ENCODE results near the gene SMAD3.

SMAD3 gene

DNA sequence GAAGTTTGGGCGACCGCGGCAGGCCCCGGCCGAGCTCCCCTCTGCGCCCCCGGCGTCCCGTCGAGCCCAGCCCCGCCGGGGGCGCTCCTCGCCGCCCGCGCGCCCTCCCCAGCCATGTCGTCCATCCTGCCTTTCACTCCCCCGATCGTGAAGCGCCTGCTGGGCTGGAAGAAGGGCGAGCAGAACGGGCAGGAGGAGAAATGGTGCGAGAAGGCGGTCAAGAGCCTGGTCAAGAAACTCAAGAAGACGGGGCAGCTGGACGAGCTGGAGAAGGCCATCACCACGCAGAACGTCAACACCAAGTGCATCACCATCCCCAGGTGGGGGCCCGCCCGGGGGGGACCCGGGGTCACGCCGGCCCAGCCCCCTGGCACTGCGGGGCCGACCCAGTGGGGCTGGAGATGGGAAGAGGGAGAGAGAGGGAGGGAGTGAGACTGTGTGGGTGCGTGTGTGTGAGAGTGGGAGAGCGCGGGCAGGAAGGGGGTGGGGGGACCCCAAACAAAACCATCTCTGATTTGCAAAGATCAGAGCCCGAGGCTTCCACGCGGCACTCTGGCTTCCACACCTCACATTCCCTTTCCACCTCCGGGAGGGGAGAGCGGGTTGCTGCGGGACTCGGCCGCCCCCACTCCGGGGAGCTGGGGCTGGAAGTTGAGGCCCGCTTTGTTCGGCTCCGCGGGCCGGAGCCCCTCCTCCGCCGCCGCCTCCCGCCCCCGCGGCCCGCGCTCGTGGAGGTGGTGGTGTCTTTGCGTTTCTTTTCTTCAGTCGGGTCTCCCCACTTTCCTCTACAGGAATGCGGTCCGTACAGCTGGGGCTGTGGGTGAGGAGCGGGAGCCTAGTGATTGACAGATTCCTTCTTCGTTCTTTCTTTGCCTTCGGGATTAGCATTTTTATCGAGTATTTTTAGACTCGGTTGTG, 898 bp downstream of the SMAD3 start:
- peak overlapping the region; percentile 56 for H3K27ac ChIP-seq (replicated peaks)
- peak overlapping the region; percentile 90 for H3K4me3 ChIP-seq (replicated peaks; ENCODE audit: insufficient read depth, low read length)
- DNase-seq (ENCODE audit: low read depth in 1 of 2, low spot score in 1 of 2): no peak
- H3K27me3 ChIP-seq (ENCODE audit: insufficient read depth, poor library complexity, severe bottlenecking): no peaks in the 10 kb centered on the region
- TF ChIP-seq REST (IDR thresholded peaks at IDR 0.05; ENCODE audit: insufficient replicate concordance, low read depth) (no peak), SPI1 (IDR thresholded peaks at IDR 0.05; ENCODE audit: borderline replicate concordance, low read depth) (no peak), POLR2AphosphoS5 (IDR thresholded peaks at IDR 0.05; ENCODE audit: low read depth) (no peak), GABPA (IDR thresholded peaks at IDR 0.05; ENCODE audit: low read depth) (no peak)

DNA sequence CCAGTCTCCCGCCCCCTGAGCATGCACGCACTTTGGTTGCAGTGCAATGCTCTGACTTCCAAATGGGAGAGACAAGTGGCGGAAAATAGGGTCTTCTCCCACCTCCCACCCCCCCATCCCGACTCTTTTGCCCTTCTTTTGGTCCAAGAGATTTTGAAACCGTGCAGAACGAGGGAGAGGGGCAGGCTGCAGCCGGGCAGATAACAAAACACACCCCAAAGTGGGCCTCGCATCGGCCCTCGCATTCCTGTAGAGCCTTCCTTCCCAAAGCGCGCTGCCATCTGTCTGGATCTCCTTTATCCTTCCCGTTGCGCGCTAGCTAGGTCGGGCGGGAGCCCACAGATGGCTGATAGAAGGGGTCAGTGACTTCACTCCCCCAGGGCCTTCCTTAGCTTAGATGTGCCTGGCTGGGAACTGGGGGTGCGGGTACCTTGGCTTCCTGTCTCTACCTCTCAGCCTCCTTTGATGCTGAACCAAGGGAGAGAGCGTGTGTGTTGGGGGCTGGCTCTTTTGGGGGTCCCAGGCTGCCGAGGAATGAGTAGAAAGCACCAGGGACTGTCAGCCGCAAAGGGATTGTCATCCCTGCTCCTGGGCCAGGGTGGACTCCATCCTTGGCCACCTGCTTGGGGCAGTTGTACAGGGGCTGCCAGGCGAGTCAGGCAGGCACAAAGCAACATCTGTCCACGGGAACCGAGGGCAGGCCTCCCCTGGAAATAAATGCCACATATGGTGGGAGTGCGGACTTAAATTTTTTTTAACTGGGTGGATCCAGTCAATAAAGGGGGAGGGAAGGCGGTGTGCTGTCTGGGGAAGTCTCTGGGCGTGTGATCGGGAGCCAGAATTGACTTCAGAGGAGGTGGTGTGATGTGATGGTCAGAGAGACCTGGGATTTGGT, 1.8 kb downstream of the SMAD3 start:
- Histone ChIP-seq H3K4me3 (replicated peaks; ENCODE audit: insufficient read depth, low read length) (peak overlapping the region; percentile 90), H3K27me3 (ENCODE audit: insufficient read depth, poor library complexity, severe bottlenecking) (no peaks in the 10 kb centered on the region), H3K27ac (replicated peaks) (no peak overlapping the region)
- no peak for DNase-seq (ENCODE audit: low read depth in 1 of 2, low spot score in 1 of 2)
- TF ChIP-seq POLR2AphosphoS5 (IDR thresholded peaks at IDR 0.05; ENCODE audit: low read depth): no peak
- TF ChIP-seq GABPA (IDR thresholded peaks at IDR 0.05; ENCODE audit: low read depth): no peak
- TF ChIP-seq, protein P1, sequence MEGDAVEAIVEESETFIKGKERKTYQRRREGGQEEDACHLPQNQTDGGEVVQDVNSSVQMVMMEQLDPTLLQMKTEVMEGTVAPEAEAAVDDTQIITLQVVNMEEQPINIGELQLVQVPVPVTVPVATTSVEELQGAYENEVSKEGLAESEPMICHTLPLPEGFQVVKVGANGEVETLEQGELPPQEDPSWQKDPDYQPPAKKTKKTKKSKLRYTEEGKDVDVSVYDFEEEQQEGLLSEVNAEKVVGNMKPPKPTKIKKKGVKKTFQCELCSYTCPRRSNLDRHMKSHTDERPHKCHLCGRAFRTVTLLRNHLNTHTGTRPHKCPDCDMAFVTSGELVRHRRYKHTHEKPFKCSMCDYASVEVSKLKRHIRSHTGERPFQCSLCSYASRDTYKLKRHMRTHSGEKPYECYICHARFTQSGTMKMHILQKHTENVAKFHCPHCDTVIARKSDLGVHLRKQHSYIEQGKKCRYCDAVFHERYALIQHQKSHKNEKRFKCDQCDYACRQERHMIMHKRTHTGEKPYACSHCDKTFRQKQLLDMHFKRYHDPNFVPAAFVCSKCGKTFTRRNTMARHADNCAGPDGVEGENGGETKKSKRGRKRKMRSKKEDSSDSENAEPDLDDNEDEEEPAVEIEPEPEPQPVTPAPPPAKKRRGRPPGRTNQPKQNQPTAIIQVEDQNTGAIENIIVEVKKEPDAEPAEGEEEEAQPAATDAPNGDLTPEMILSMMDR (IDR thresholded peaks at IDR 0.05; ENCODE audit: insufficient read depth, low read length): no peak
- TF ChIP-seq SPI1 (IDR thresholded peaks at IDR 0.05; ENCODE audit: borderline replicate concordance, low read depth): no peak
- TF ChIP-seq REST (IDR thresholded peaks at IDR 0.05; ENCODE audit: insufficient replicate concordance, low read depth): no peak

DNA sequence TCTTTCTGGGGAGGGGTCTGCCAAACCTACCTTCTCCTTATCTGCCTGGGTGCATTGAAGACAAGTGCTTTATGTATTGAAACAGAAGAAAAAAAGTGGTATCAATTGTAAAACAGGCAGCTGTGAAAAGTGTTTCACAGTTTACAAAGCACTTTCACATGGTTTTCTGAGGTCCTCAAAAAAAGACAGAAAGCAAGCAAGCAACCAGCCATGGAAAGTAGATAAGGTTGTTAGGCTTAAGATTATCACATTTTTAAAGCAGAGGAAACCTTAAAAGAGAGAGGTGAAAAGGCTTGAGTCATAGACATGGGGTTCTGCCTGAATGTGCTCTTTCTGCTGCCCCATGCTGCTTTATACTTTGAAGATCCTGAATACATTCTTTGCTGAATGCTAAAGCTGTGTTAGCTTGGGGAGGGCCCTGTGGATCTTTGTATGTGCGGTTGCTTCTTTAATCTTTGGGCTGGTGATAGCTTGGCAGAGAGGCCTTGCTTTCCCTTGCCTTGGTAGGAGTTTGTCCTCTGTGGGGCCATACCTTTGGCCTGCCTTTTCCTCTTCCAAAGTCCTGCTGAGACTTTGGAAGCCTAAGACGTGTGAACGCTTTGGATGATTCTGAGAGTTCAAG, 2.6 kb downstream of the SMAD3 start:
- TF ChIP-seq, protein P1 (IDR thresholded peaks at IDR 0.05; ENCODE audit: insufficient read depth, low read length): no peak
- TF ChIP-seq SPI1 (IDR thresholded peaks at IDR 0.05; ENCODE audit: borderline replicate concordance, low read depth) (no peak), REST (IDR thresholded peaks at IDR 0.05; ENCODE audit: insufficient replicate concordance, low read depth) (no peak), POLR2AphosphoS5 (IDR thresholded peaks at IDR 0.05; ENCODE audit: low read depth) (no peak), GABPA (IDR thresholded peaks at IDR 0.05; ENCODE audit: low read depth) (no peak)
- H3K27me3 ChIP-seq (ENCODE audit: insufficient read depth, poor library complexity, severe bottlenecking): no peaks in the 10 kb centered on the region
- peak overlapping the region; percentile 90 for H3K4me3 ChIP-seq (replicated peaks; ENCODE audit: insufficient read depth, low read length)
- no peak for DNase-seq (ENCODE audit: low read depth in 1 of 2, low spot score in 1 of 2)
- no peak overlapping the region for H3K27ac ChIP-seq (replicated peaks)
